WTC11 (cell line): Measurements from ENCODE around the gene M1AP. TPM values are rescaled to one million over a fixed set of nuclear protein-coding genes. Genes with fewer than 3 reads are reported as not detected.

ENCODE experiments used
- AFF4 ChIP-seq: sonication (generic); formaldehyde crosslinking; IDR thresholded peaks from 2 replicates; pipeline ENCODE4 v1.8.1; 2023; ENCODE audit warnings: mild to moderate bottlenecking, missing genetic modification reagents, borderline replicate concordance
- AR ChIP-seq: fragments of 250-450 bp; sonication (Bioruptor Pico); IDR thresholded peaks from 2 replicates; pipeline ENCODE4 v1.9.0; 2021; ENCODE audit warnings: mild to moderate bottlenecking
- ATF1 ChIP-seq: sonication (generic); formaldehyde crosslinking; IDR thresholded peaks from 2 replicates; pipeline ENCODE4 v1.8.1; 2023; ENCODE audit warnings: mild to moderate bottlenecking, moderate library complexity, missing genetic modification reagents
- ATF3 ChIP-seq: sonication (generic); formaldehyde crosslinking; conservative IDR thresholded peaks from 2 replicates; pipeline ENCODE4 v1.8.1; 2022; ENCODE audit warnings: mild to moderate bottlenecking, missing genetic modification reagents
- CBFB ChIP-seq: sonication (generic); formaldehyde crosslinking; IDR thresholded peaks from 2 replicates; pipeline ENCODE4 v1.8.1; 2022; ENCODE audit warnings: mild to moderate bottlenecking, low read depth, missing genetic modification reagents
- FOXP4 ChIP-seq: sonication (generic); formaldehyde crosslinking; IDR thresholded peaks from 2 replicates; pipeline ENCODE4 v1.8.0; 2022; ENCODE audit warnings: mild to moderate bottlenecking, missing genetic modification reagents
- HMGA2 ChIP-seq: fragments of 250-450 bp; sonication (Bioruptor Pico); IDR thresholded peaks from 2 replicates; pipeline ENCODE4 v1.4.0; 2021; ENCODE audit warnings: mild to moderate bottlenecking, moderate library complexity
- HMGXB4 ChIP-seq: sonication (generic); formaldehyde crosslinking; IDR thresholded peaks from 2 replicates; pipeline ENCODE4 v1.8.1; 2023; ENCODE audit warnings: mild to moderate bottlenecking, moderate library complexity, missing genetic modification reagents
- IRF1 ChIP-seq: sonication (generic); formaldehyde crosslinking; IDR thresholded peaks from 2 replicates; pipeline ENCODE4 v1.8.0; 2023; ENCODE audit warnings: missing genetic modification reagents
- IRF2 ChIP-seq: sonication (generic); formaldehyde crosslinking; IDR thresholded peaks from 2 replicates; pipeline ENCODE4 v1.8.0; 2022; ENCODE audit warnings: low read depth, missing genetic modification reagents, borderline replicate concordance
- KAT7 ChIP-seq: sonication (generic); formaldehyde crosslinking; IDR thresholded peaks from 2 replicates; pipeline ENCODE4 v1.8.1; 2023; ENCODE audit warnings: missing genetic modification reagents, mild to moderate bottlenecking, borderline replicate concordance
- MXD4 ChIP-seq: fragments of 250-450 bp; sonication (Bioruptor Pico); IDR thresholded peaks from 2 replicates; pipeline ENCODE4 v1.8.0; 2021; ENCODE audit warnings: mild to moderate bottlenecking, moderate library complexity, borderline replicate concordance
- NFYB ChIP-seq: sonication (generic); formaldehyde crosslinking; conservative IDR thresholded peaks from 2 replicates; pipeline ENCODE4 v1.8.0; 2022; ENCODE audit warnings: low read depth, missing genetic modification reagents
- NR3C1 ChIP-seq: sonication (generic); formaldehyde crosslinking; conservative IDR thresholded peaks from 2 replicates; pipeline ENCODE4 v1.8.1; 2023; ENCODE audit warnings: low read depth, mild to moderate bottlenecking, missing genetic modification reagents
- RELA ChIP-seq: sonication (generic); formaldehyde crosslinking; IDR thresholded peaks from 2 replicates; pipeline ENCODE4 v1.8.1; 2022; ENCODE audit warnings: missing genetic modification reagents, mild to moderate bottlenecking, borderline replicate concordance
- SMAD3 ChIP-seq: sonication (generic); formaldehyde crosslinking; IDR thresholded peaks from 2 replicates; pipeline ENCODE4 v1.8.0; 2022; ENCODE audit warnings: missing genetic modification reagents, mild to moderate bottlenecking, borderline replicate concordance
- TP53 ChIP-seq: sonication (generic); formaldehyde crosslinking; IDR thresholded peaks from 2 replicates; pipeline ENCODE4 v1.8.1; 2023; ENCODE audit warnings: mild to moderate bottlenecking, missing genetic modification reagents
- ZNF121 ChIP-seq: sonication (generic); formaldehyde crosslinking; IDR thresholded peaks from 2 replicates; pipeline ENCODE4 v1.8.0; 2023; ENCODE audit warnings: missing genetic modification reagents
- ZNF138 ChIP-seq: sonication (generic); formaldehyde crosslinking; conservative IDR thresholded peaks from 2 replicates; pipeline ENCODE4 v1.8.1; 2022; ENCODE audit warnings: mild to moderate bottlenecking, moderate library complexity, missing genetic modification reagents
- ZNF232 ChIP-seq: sonication (generic); formaldehyde crosslinking; IDR thresholded peaks from 2 replicates; pipeline ENCODE4 v1.8.0; 2022; ENCODE audit warnings: mild to moderate bottlenecking, missing genetic modification reagents
- ZNF396 ChIP-seq: fragments of 250-450 bp; sonication (Bioruptor Pico); IDR thresholded peaks from 2 replicates; pipeline ENCODE4 v1.8.0; 2021; ENCODE audit warnings: mild to moderate bottlenecking, moderate library complexity, borderline replicate concordance
- total RNA-seq: library from RNA; stranded (reverse); gene quantifications from 3 replicates; pipeline ENCODE4 v1.2.3, GENCODE V29; 2021

The M1AP gene
- total RNA-seq, 1 experiment from 2014 or later: 5.9 TPM

GRCh38 chr2:74515981-74516633, 132.0 kb downstream of the M1AP start (continued):
- TF ChIP-seq AFF4 (CRISPR knock-in tag) (peak; percentile 97), NR3C1 (CRISPR knock-in tag) (no peak), ZNF232 (no peak; the same call in 1 of the 2 replicates), IRF2 (CRISPR knock-in tag) (no peak), HMGXB4 (no peak; the same call in 1 of the 2 replicates), ZNF138 (CRISPR knock-in tag) (peak; percentile 30; the same call in 1 of the 2 replicates), ZNF396 (CRISPR knock-in tag) (no peak), KAT7 (peak; percentile 57; the same call in 1 of the 2 replicates), FOXP4 (peak; percentile 96), MXD4 (CRISPR knock-in tag) (no peak), IRF1 (CRISPR knock-in tag) (peak; percentile 96), ATF3 (CRISPR knock-in tag) (no peak; the same call in 1 of the 2 replicates), AR (CRISPR knock-in tag) (no peak), NFYB (CRISPR knock-in tag) (peak; percentile 84), SMAD3 (CRISPR knock-in tag) (peak; percentile 42; the same call in 1 of the 2 replicates), HMGA2 (CRISPR knock-in tag) (no peak), ZNF121 (CRISPR knock-in tag) (peak; percentile 55; the same call in 1 of the 2 replicates), ATF1 (CRISPR knock-in tag) (peak; percentile 65; the same call in 1 of the 2 replicates), CBFB (CRISPR knock-in tag) (no peak), RELA (peak; percentile 88), TP53 (CRISPR knock-in tag) (peak; percentile 96)
